Measurements from ENCODE around the gene FOCAD.

DNA sequence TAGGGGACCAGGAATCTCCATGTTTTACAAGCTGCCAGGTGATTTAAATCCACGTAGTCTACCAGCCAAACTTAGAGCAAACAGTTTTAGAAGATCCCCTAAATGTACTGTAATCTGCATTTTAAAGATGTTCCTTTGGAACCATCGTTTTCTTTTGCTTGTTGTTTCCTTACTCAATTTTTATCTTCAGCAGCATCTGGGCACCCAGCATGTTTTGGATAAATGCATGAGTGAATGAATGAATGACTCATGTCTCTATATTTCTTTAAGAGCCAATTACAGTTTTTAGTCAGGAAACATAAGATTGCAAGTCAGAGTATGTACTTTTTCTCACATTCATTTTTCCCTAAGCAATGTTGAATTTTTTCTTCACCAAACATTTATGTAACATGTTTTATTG is 224.4 kb downstream of the FOCAD start:
- TF ChIP-seq, protein P1, sequence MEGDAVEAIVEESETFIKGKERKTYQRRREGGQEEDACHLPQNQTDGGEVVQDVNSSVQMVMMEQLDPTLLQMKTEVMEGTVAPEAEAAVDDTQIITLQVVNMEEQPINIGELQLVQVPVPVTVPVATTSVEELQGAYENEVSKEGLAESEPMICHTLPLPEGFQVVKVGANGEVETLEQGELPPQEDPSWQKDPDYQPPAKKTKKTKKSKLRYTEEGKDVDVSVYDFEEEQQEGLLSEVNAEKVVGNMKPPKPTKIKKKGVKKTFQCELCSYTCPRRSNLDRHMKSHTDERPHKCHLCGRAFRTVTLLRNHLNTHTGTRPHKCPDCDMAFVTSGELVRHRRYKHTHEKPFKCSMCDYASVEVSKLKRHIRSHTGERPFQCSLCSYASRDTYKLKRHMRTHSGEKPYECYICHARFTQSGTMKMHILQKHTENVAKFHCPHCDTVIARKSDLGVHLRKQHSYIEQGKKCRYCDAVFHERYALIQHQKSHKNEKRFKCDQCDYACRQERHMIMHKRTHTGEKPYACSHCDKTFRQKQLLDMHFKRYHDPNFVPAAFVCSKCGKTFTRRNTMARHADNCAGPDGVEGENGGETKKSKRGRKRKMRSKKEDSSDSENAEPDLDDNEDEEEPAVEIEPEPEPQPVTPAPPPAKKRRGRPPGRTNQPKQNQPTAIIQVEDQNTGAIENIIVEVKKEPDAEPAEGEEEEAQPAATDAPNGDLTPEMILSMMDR (IDR thresholded peaks at IDR 0.05) = no peak
- no peak for TF ChIP-seq POLR2A (IDR thresholded peaks at IDR 0.05)
